ENCODE data around the gene CAMK4. TPM values are rescaled to one million over a fixed set of nuclear protein-coding genes. Genes with fewer than 3 reads are reported as not detected.

Gene CAMK4
- total RNA-seq, 1 donor from 2014 or later: 3.8 TPM

DNA sequence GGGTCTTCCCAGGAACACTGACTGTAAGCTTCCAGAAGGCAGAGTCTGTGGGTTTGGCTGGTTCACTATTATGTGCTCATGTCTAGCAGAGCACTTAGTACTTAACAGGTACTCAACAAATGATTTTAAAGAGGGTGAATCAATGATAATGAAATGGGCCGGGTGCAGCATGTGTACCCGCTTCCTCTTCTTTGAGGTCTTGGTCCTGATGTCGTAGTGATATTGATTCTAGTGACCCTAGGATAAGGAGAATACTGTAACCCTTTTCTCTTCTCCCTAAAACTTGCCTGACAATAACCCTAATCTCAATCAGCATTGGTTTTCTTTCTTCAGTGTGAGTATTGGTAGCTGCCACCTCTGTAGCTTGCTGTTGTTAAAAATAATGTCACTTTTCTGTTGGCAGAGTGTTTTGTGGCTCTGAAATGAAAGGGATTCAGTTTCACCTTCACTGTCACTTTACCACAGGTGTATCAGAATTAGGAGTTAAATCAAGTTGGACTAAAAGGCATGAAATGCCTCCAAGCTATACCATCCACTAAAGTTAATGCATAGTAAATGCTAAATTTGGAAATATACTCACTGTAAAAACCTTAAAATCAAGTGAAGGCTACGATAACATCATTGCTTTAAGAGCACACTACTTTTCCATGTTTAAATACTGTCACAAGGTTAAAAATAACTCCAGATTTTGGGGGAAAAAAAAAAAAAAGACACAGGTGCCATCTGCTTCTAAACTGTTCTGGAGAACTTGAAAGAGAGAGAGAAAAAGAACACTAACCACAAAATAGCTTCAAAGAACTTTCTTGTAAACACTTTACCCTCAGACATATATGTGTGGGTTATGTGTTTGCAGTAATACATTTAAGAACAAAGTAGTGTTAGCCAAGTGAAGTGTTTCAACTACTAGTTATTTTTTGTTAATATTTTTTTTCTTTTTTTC lies 6.0 kb downstream of the CAMK4 start:
- FAIRE-seq (no peak), DNase-seq (ENCODE audit: low read depth) (peak; percentile 12)
- Histone ChIP-seq H2AFZ (ENCODE audit: low read depth, low read length) (no peak overlapping the region), H3K4me2 (ENCODE audit: low read length) (no peak overlapping the region), H3K9ac (ENCODE audit: low read length) (no peak overlapping the region), H4K20me1 (ENCODE audit: insufficient read depth, low read length) (no peaks in the 10 kb centered on the region), H3K79me2 (ENCODE audit: insufficient read depth, low read length) (no peaks in the 10 kb centered on the region), H3K27me3 (ENCODE audit: insufficient read depth, low read length) (no peaks in the 10 kb centered on the region), H3K4me1 (ENCODE audit: insufficient read depth, low read length) (no peaks in the 10 kb centered on the region), H3K4me3 (ENCODE audit: insufficient read depth, low read depth, low read length) (no peak overlapping the region), H3K9me3 (ENCODE audit: insufficient read depth, low read depth, low read length) (no peaks in the 10 kb centered on the region), H3K27ac (ENCODE audit: low read depth, low read length) (no peak overlapping the region), H3K36me3 (ENCODE audit: insufficient read depth, low read length) (no peaks in the 10 kb centered on the region)
- TF ChIP-seq, protein P1, sequence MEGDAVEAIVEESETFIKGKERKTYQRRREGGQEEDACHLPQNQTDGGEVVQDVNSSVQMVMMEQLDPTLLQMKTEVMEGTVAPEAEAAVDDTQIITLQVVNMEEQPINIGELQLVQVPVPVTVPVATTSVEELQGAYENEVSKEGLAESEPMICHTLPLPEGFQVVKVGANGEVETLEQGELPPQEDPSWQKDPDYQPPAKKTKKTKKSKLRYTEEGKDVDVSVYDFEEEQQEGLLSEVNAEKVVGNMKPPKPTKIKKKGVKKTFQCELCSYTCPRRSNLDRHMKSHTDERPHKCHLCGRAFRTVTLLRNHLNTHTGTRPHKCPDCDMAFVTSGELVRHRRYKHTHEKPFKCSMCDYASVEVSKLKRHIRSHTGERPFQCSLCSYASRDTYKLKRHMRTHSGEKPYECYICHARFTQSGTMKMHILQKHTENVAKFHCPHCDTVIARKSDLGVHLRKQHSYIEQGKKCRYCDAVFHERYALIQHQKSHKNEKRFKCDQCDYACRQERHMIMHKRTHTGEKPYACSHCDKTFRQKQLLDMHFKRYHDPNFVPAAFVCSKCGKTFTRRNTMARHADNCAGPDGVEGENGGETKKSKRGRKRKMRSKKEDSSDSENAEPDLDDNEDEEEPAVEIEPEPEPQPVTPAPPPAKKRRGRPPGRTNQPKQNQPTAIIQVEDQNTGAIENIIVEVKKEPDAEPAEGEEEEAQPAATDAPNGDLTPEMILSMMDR (IDR thresholded peaks at IDR 0.05; ENCODE audit: insufficient read depth, low read depth, low read length): no peak
- TF ChIP-seq EZH2 (IDR thresholded peaks at IDR 0.05; ENCODE audit: insufficient read depth, low read length): no peak
- no peaks in the 10 kb centered on the region for H3K36me3 Mint-ChIP-seq (ENCODE audit: low read depth, unreplicated experiment)
- no peak overlapping the region for H3K27ac Mint-ChIP-seq (ENCODE audit: unreplicated experiment)
- H3K27me3 Mint-ChIP-seq (ENCODE audit: low read depth, unreplicated experiment): peaks cover 8% of the 10 kb centered on the region
- H3K4me1 Mint-ChIP-seq (ENCODE audit: low read depth, unreplicated experiment): peaks cover 20% of the 10 kb centered on the region
- no peak overlapping the region for H3K4me3 Mint-ChIP-seq (ENCODE audit: unreplicated experiment)
- no peaks in the 10 kb centered on the region for H3K9me3 Mint-ChIP-seq (ENCODE audit: unreplicated experiment)

DNA sequence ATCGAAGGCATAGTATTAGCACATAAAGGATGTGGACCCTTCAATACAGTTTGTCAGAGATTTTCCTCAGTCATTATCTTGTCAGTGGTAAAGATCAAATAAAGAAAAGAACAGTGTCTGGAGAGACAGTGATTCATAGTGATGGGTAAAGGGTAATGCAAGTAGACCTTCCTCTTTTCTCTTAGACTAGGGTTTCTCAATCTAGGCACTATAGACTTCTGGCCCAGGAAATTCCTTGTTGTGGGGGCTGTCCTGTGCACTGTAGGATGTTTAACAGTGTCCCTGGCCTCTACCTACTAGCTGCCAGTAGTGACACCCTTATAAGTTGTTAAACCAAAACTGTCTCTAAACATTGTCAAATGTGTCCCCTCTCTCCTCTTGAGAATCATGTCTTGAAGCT lies 6.9 kb downstream of the CAMK4 start:
- Histone ChIP-seq H3K4me3 (ENCODE audit: insufficient read depth, low read depth, low read length) (no peak overlapping the region), H4K20me1 (ENCODE audit: insufficient read depth, low read length) (no peaks in the 10 kb centered on the region), H2AFZ (ENCODE audit: low read depth, low read length) (no peak overlapping the region), H3K79me2 (ENCODE audit: insufficient read depth, low read length) (no peaks in the 10 kb centered on the region), H3K4me1 (ENCODE audit: insufficient read depth, low read length) (no peaks in the 10 kb centered on the region), H3K36me3 (ENCODE audit: insufficient read depth, low read length) (no peaks in the 10 kb centered on the region), H3K9ac (ENCODE audit: low read length) (no peak overlapping the region), H3K9me3 (ENCODE audit: insufficient read depth, low read depth, low read length) (no peaks in the 10 kb centered on the region), H3K27ac (ENCODE audit: low read depth, low read length) (no peak overlapping the region), H3K27me3 (ENCODE audit: insufficient read depth, low read length) (no peaks in the 10 kb centered on the region), H3K4me2 (ENCODE audit: low read length) (no peak overlapping the region)
- peaks cover 22% of the 10 kb centered on the region for H3K4me1 Mint-ChIP-seq (ENCODE audit: low read depth, unreplicated experiment)
- peaks cover 6% of the 10 kb centered on the region for H3K27me3 Mint-ChIP-seq (ENCODE audit: low read depth, unreplicated experiment)
- peaks cover 2% of the 10 kb centered on the region for H3K36me3 Mint-ChIP-seq (ENCODE audit: low read depth, unreplicated experiment)
- no peak overlapping the region for H3K4me3 Mint-ChIP-seq (ENCODE audit: unreplicated experiment)
- no peak for DNase-seq (ENCODE audit: low read depth)
- TF ChIP-seq EZH2 (IDR thresholded peaks at IDR 0.05; ENCODE audit: insufficient read depth, low read length): no peak
- TF ChIP-seq, protein P1 (IDR thresholded peaks at IDR 0.05; ENCODE audit: insufficient read depth, low read depth, low read length): no peak
- FAIRE-seq: no peak
- no peak overlapping the region for H3K27ac Mint-ChIP-seq (ENCODE audit: unreplicated experiment)
- H3K9me3 Mint-ChIP-seq (ENCODE audit: unreplicated experiment): no peaks in the 10 kb centered on the region
